ENCODE data around the gene APEX1. TPM values are rescaled to one million over a fixed set of nuclear protein-coding genes. Genes with fewer than 3 reads are reported as not detected.

The APEX1 gene
- total RNA-seq: 10 to 100 TPM; 61.1 to 98.4 (median 85.8) TPM
- 100 to 1,000 TPM in 1 of 3 donors, 10 to 100 TPM in 2; 90.0 to 111 (median 99.3) TPM for polyA plus RNA-seq
- long read RNA-seq, donor 1, transcript APEX1-201 (5 exons, 1,484 nt): major isoform, 36 of 45 reads
- long read RNA-seq, donor 1, partial matches to known transcripts: 0 of 45 reads
- long read RNA-seq, donor 1, other reads (novel, unspliced or antisense): 2 of 45 reads
- long read RNA-seq, donor 2, transcript APEX1-205 (4 exons, 1,603 nt): minor isoform, 15 of 124 reads
- long read RNA-seq, donor 2, transcript APEX1-210 (5 exons, 1,437 nt): minor isoform, 7 of 124 reads
- long read RNA-seq, donor 2, transcript APEX1-216 (3 exons, 1,803 nt): minor isoform, 9 of 124 reads
- long read RNA-seq, donor 2, transcript APEX1-201 (5 exons, 1,484 nt): major isoform, 76 of 124 reads
- long read RNA-seq, donor 2, partial matches to known transcripts: 4 of 124 reads
- long read RNA-seq, donor 2, other reads (novel, unspliced or antisense): 5 of 124 reads

DNA sequence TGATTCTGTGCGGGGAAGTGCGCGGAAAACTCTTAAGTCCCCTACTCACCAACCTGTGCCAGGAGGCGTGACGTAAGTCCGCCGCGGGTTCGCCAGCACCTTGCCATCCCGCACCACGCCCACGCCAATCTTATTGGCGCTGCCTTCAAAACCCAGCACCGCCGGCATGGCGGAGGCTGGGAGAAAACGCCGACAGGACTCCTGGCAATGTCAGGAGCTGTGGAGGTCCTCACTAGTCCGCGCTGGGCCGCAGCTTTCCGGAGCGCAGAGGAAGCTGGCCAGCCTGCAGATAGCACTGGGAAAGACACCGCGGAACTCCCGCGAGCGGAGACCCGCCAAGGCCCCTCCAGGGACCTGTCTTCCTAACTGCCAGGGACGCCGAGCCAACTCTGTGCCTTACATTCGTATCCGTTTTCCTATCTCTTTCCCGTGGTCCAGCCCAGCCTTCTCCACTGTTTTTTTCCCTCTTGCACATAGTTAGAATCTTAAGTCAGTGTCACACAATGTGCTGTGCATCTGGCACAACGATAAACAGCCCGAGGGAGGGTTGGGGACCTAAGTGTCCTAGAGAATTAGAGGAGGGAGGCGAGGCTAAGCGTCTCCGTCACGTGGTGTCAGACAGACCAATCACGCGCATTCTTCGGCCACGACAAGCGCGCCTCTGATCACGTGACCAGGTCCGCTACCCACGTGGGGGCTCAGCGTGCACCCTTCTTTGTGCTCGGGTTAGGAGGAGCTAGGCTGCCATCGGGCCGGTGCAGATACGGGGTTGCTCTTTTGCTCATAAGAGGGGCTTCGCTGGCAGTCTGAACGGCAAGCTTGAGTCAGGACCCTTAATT lies at the start of gene APEX1, which contains the start of gene OSGEP:
Gene APEX1, plus strand, starts transcription at position 711 of the 839 bp plus-strand sequence. CDS start 420 bp downstream, outside the sequence.
Gene OSGEP, minus strand, starts transcription at position 297 of the 839 bp plus-strand sequence. Its CDS starts 129 bp downstream, at position 168.
- DNase-seq: peak; percentile 98 to 99
- peak within 1 kb of the TSS; percentile 68 for H3K4me3 ChIP-seq
- ATAC-seq: peak; percentile 93 to 95 (median 94)
- 0% methylated on average over 56 of the region's 56 CpGs for WGBS, 3 donors
- intact Hi-C loops (cut with DNase I): loop anchor here (2.0 to 5.0 kb wide), 5 partner anchors 18 to 228 kb away; partner anchors contain the start of genes KLHL33 (in 1 of the 2), PARP2 (in 1 of the 2), RNASE4 (in 1 of the 2) and TEP1 (in 1 of the 2)
- H3K9me3 ChIP-seq: no peaks in the 10 kb centered on the region
- TF ChIP-seq, protein P1, sequence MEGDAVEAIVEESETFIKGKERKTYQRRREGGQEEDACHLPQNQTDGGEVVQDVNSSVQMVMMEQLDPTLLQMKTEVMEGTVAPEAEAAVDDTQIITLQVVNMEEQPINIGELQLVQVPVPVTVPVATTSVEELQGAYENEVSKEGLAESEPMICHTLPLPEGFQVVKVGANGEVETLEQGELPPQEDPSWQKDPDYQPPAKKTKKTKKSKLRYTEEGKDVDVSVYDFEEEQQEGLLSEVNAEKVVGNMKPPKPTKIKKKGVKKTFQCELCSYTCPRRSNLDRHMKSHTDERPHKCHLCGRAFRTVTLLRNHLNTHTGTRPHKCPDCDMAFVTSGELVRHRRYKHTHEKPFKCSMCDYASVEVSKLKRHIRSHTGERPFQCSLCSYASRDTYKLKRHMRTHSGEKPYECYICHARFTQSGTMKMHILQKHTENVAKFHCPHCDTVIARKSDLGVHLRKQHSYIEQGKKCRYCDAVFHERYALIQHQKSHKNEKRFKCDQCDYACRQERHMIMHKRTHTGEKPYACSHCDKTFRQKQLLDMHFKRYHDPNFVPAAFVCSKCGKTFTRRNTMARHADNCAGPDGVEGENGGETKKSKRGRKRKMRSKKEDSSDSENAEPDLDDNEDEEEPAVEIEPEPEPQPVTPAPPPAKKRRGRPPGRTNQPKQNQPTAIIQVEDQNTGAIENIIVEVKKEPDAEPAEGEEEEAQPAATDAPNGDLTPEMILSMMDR (IDR thresholded peaks at IDR 0.05): no peak
- no peaks in the 10 kb centered on the region for H3K27me3 ChIP-seq (ENCODE audit: insufficient read depth in 3 of 3, low read length in 2 of 3)
- peak within 1 kb of the TSS; percentile 92 for H3K27ac ChIP-seq
- peaks cover 5 to 66% of the 10 kb centered on the region in 2 donors for H3K36me3 ChIP-seq (ENCODE audit: insufficient read depth in 1 of 2, low read depth in 1 of 2)
- peaks cover 32% of the 10 kb centered on the region for H3K4me1 ChIP-seq

DNA sequence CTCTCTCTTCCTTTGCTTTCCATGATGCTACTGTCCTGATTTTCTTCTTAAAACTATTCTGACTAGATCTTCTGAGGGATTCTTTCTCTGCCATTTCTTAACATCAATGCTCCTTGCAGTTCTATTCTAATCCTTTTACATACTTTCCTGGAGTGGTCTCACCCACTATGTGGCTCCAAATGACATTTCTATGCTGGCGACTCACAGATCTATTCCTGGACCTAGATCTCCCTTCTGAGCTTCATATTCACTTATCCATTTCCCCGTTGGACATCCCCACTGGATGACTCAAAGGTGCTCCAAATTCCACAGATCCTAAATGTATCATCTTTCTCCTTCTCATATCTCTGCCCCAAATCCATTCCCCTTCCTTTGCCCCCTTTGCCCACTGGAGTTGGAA lies 45.8 kb upstream of the APEX1 start:
- peak; percentile 77 to 84 (median 80) for ATAC-seq

DNA sequence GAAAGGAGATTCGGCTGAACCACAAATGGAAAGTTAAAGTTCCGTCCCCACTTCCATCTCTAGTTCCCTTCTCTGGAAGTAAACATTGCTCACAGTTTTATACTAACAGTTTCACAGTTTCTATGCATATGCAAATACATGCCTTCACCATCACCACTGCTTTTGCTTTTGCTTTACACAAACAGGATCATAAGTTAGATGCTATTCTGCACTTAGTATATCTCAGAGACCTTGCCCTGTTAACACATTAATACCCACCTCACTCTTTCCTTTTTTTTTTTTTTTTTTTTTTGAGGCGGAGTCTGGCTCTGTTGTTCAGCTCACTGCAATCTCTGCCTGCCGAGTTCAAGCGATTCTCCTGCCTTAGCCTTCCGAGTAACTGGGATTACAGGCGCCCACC lies 42.6 kb upstream of the APEX1 start:
- Histone ChIP-seq H3K9me3 (no peaks in the 10 kb centered on the region), H3K27ac (peak overlapping the region; percentile 100), H3K4me3 (peak overlapping the region; percentile 92), H3K27me3 (ENCODE audit: insufficient read depth in 3 of 3, low read length in 2 of 3) (no peaks in the 10 kb centered on the region), H3K4me1 (peaks cover 36% of the 10 kb centered on the region), H3K36me3 (ENCODE audit: insufficient read depth in 1 of 2, low read depth in 1 of 2) (peaks cover 0 to 11% of the 10 kb centered on the region in 2 donors)
- intact Hi-C loops (cut with DNase I): loop anchor here in 1 of 2 donors (2.0 to 5.0 kb wide), 3 partner anchors 42 to 270 kb away; partner anchors contain the start of genes APEX1, OSGEP and RNASE4
- DNase-seq: no peak
- ATAC-seq: no peak
- TF ChIP-seq, protein P1 (IDR thresholded peaks at IDR 0.05): no peak
- WGBS, 3 donors: 10 to 16% (median 13%) methylated on average over 7 of the region's 7 CpGs

More for the DNA sequence above, 45.8 kb upstream of the APEX1 start:
- 18 to 33% (median 29%) methylated on average over 2 of the region's 2 CpGs for WGBS, 3 donors
- Histone ChIP-seq H3K27me3 (ENCODE audit: insufficient read depth in 3 of 3, low read length in 2 of 3) (no peaks in the 10 kb centered on the region), H3K36me3 (ENCODE audit: insufficient read depth in 1 of 2, low read depth in 1 of 2) (peaks cover 6 to 43% of the 10 kb centered on the region in 2 donors), H3K4me1 (peaks cover 34% of the 10 kb centered on the region), H3K27ac (peak overlapping the region; percentile 78), H3K4me3 (peak overlapping the region; percentile 4), H3K9me3 (no peaks in the 10 kb centered on the region)
- no peak for DNase-seq
- intact Hi-C loops (cut with DNase I): loop anchor here (5.0 kb wide), 1 partner anchor 62 kb away; no protein-coding TSS in a partner anchor
- TF ChIP-seq, protein P1 (IDR thresholded peaks at IDR 0.05): no peak
